ENCODE results near the gene FAU. TPM values are rescaled to one million over a fixed set of nuclear protein-coding genes. Genes with fewer than 3 reads are reported as not detected.

FAU gene
- total RNA-seq, 1 experiment from 2014 or later, result 1,001 TPM

DNA sequence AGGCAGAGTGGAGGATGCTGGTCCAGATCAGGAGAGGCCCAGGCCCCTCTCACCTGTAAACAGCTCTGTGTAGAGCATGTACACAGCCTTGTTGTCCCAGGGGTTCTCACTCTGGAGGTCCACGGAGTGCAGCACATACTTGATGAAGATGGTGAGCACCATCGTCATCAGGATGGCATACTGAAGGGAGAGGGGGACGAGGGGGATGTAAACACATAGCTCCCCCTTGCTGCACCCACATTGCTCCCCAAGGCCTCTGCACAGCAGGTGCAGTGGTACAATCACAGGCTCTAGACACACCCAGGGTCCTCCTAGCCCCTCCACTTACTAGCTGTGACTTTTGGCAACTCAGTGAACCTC is 9.5 kb upstream of the FAU start:
- no peaks in the 10 kb centered on the region for H3K9me3 ChIP-seq (ENCODE audit: control insufficient read depth, insufficient read depth, low read depth, low read length)
- H3K4me1 ChIP-seq (ENCODE audit: control insufficient read depth, insufficient read depth, low read length), result peaks cover 16% of the 10 kb centered on the region
- in situ Hi-C loops (cut with HindIII; ENCODE audit: low pct_unique_long_range_greater_than_20kb, low sequenced_read_pairs), result no loop called here
- ATAC-seq (no peak), DNase-seq (ENCODE audit: low read depth, low spot score) (no peak)
- ChIA-PET POLR2A (interaction anchor here (0.5 kb wide), 1 partner anchor 843 kb away, joined by 3 read pairs; no protein-coding TSS in a partner anchor), CTCF (interaction anchor here (0.6 to 0.7 kb wide), 2 partner anchors 21 to 201 kb away, joined by 3 read pairs; no protein-coding TSS in a partner anchor)
- H3K4me3 ChIP-seq (ENCODE audit: low read depth in 2 of 2, low read length in 2 of 2), result no peak overlapping the region
- intact Hi-C loops (cut with micrococcal nuclease; ENCODE audit: unreplicated experiment), result loop anchor here (10.0 kb wide), 1 partner anchor 53 kb away; the partner anchor contains the start of gene CAPN1
- BruUV-seq (replicated peaks), result no TSS peak
- H3K27ac ChIP-seq (ENCODE audit: low read length), result no peak overlapping the region
- peaks cover 12% of the 10 kb centered on the region; the same call in 1 of the 2 replicates for H3K36me3 ChIP-seq (ENCODE audit: control insufficient read depth, insufficient read depth, low read length)
- H3K27me3 ChIP-seq (ENCODE audit: control insufficient read depth, insufficient read depth, low read length), result no peaks in the 10 kb centered on the region
- TF ChIP-seq SIN3A (IDR thresholded peaks at IDR 0.05; ENCODE audit: borderline replicate concordance, insufficient read depth, low read depth, low read length), result no peak

GRCh38 chr11:65130631-65131416 is 8.9 kb upstream of the FAU start:
- CTCF ChIA-PET, result interaction anchor here (0.6 to 0.7 kb wide), 2 partner anchors 67 to 202 kb away, joined by 3 read pairs; no protein-coding TSS in a partner anchor
- intact Hi-C loops (cut with micrococcal nuclease; ENCODE audit: unreplicated experiment), result loop anchor here (10.0 kb wide), 1 partner anchor 54 kb away; the partner anchor contains the start of gene CAPN1

More at GRCh38 chr11:65130631-65131416, 8.9 kb upstream of the FAU start:
- in situ Hi-C loops (cut with HindIII; ENCODE audit: low pct_unique_long_range_greater_than_20kb, low sequenced_read_pairs), result no loop called here
- POLR2A ChIA-PET, result no interaction called here
- BruUV-seq (replicated peaks), result no TSS peak
- peaks cover 12% of the 10 kb centered on the region; the same call in 1 of the 2 replicates for H3K36me3 ChIP-seq (ENCODE audit: control insufficient read depth, insufficient read depth, low read length)
- no peak overlapping the region for H3K4me3 ChIP-seq (ENCODE audit: low read depth in 2 of 2, low read length in 2 of 2)
- H3K27me3 ChIP-seq (ENCODE audit: control insufficient read depth, insufficient read depth, low read length), result no peaks in the 10 kb centered on the region
- TF ChIP-seq SIN3A (IDR thresholded peaks at IDR 0.05; ENCODE audit: borderline replicate concordance, insufficient read depth, low read depth, low read length), result no peak
- TF ChIP-seq POLR2AphosphoS5 (IDR thresholded peaks at IDR 0.05; ENCODE audit: low read depth, low read length), result no peak
- TF ChIP-seq TCF7L2 (IDR thresholded peaks at IDR 0.05; ENCODE audit: low read depth, low read length), result no peak
- TF ChIP-seq, protein P1, sequence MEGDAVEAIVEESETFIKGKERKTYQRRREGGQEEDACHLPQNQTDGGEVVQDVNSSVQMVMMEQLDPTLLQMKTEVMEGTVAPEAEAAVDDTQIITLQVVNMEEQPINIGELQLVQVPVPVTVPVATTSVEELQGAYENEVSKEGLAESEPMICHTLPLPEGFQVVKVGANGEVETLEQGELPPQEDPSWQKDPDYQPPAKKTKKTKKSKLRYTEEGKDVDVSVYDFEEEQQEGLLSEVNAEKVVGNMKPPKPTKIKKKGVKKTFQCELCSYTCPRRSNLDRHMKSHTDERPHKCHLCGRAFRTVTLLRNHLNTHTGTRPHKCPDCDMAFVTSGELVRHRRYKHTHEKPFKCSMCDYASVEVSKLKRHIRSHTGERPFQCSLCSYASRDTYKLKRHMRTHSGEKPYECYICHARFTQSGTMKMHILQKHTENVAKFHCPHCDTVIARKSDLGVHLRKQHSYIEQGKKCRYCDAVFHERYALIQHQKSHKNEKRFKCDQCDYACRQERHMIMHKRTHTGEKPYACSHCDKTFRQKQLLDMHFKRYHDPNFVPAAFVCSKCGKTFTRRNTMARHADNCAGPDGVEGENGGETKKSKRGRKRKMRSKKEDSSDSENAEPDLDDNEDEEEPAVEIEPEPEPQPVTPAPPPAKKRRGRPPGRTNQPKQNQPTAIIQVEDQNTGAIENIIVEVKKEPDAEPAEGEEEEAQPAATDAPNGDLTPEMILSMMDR (IDR thresholded peaks at IDR 0.05), result no peak
- TF ChIP-seq, protein P2, sequence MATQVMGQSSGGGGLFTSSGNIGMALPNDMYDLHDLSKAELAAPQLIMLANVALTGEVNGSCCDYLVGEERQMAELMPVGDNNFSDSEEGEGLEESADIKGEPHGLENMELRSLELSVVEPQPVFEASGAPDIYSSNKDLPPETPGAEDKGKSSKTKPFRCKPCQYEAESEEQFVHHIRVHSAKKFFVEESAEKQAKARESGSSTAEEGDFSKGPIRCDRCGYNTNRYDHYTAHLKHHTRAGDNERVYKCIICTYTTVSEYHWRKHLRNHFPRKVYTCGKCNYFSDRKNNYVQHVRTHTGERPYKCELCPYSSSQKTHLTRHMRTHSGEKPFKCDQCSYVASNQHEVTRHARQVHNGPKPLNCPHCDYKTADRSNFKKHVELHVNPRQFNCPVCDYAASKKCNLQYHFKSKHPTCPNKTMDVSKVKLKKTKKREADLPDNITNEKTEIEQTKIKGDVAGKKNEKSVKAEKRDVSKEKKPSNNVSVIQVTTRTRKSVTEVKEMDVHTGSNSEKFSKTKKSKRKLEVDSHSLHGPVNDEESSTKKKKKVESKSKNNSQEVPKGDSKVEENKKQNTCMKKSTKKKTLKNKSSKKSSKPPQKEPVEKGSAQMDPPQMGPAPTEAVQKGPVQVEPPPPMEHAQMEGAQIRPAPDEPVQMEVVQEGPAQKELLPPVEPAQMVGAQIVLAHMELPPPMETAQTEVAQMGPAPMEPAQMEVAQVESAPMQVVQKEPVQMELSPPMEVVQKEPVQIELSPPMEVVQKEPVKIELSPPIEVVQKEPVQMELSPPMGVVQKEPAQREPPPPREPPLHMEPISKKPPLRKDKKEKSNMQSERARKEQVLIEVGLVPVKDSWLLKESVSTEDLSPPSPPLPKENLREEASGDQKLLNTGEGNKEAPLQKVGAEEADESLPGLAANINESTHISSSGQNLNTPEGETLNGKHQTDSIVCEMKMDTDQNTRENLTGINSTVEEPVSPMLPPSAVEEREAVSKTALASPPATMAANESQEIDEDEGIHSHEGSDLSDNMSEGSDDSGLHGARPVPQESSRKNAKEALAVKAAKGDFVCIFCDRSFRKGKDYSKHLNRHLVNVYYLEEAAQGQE (IDR thresholded peaks at IDR 0.05; ENCODE audit: insufficient read depth in 1 of 2, low read depth in 2 of 2, low read length in 1 of 2), result no peak
- no peak for ATAC-seq
- H3K9me3 ChIP-seq (ENCODE audit: control insufficient read depth, insufficient read depth, low read depth, low read length), result no peaks in the 10 kb centered on the region
- DNase-seq (ENCODE audit: low read depth, low spot score), result no peak
- peaks cover 14% of the 10 kb centered on the region for H3K4me1 ChIP-seq (ENCODE audit: control insufficient read depth, insufficient read depth, low read length)
- no peak overlapping the region for H3K27ac ChIP-seq (ENCODE audit: low read length)

Data from Panc1 (cell line).